ENCODE results near the gene CDK13. TPM values are rescaled to one million over a fixed set of nuclear protein-coding genes. Genes with fewer than 3 reads are reported as not detected.

The CDK13 gene
- polyA plus RNA-seq, 3 donors: 8.8 to 25.7 (median 11.2) TPM

- Histone ChIP-seq H3K9me3 (replicated peaks in 1 of 2; ENCODE audit: control insufficient read depth in 1 of 2, insufficient read depth in 1 of 2, low read length in 2 of 2) (no peaks in the 10 kb centered on the region), H3K9ac (ENCODE audit: insufficient read depth, low read length, poor library complexity, severe bottlenecking) (no peak overlapping the region)
Measured at GRCh38 chr7:39919646-39920045, 30.4 kb upstream of the CDK13 start.

GRCh38 chr7:39921506-39922175 lies 28.4 kb upstream of the CDK13 start:
- Mint-ChIP-seq H3K4me1 (no peaks in the 10 kb centered on the region), H3K36me3 (no peaks in the 10 kb centered on the region), H3K27ac (no peak overlapping the region), H3K9me3 (no peaks in the 10 kb centered on the region), H3K27me3 (ENCODE audit: low read depth in 3 of 3) (peaks cover 0 to 2% (median 1%) of the 10 kb centered on the region in 3 donors), H3K4me3 (no peak overlapping the region)
- intact Hi-C loops (cut with micrococcal nuclease): no loop called here
- H3K27ac ChIP-seq (ENCODE audit: low read depth in 1 of 2, low read length in 2 of 2): no peak overlapping the region
- H3K4me2 ChIP-seq (replicated peaks; ENCODE audit: extremely low read depth, low read length, poor library complexity, severe bottlenecking): no peak overlapping the region
- H4K20me1 ChIP-seq (ENCODE audit: insufficient read depth, low read length): no peaks in the 10 kb centered on the region
- H3K79me2 ChIP-seq (ENCODE audit: insufficient read depth, low read length): no peaks in the 10 kb centered on the region
- no peaks in the 10 kb centered on the region for H3K4me1 ChIP-seq (ENCODE audit: control insufficient read depth in 1 of 2, insufficient read depth in 2 of 2, low read length in 2 of 2)
- 100% methylated on average over 2 of the region's 7 CpGs for WGBS (ENCODE audit: insufficient coverage)
- H3K9me3 ChIP-seq (replicated peaks in 1 of 2; ENCODE audit: control insufficient read depth in 1 of 2, insufficient read depth in 1 of 2, low read length in 2 of 2): no peaks in the 10 kb centered on the region
- DNase-seq: no peak
- TF ChIP-seq CTCF (IDR thresholded peaks at IDR 0.05): no peak
- H3K4me3 ChIP-seq (replicated peaks in 1 of 3; ENCODE audit: low read depth in 2 of 3, low read length in 3 of 3): no peak overlapping the region
- no peak overlapping the region for H2AFZ ChIP-seq (ENCODE audit: insufficient read depth, low read depth, low read length, poor library complexity, severe bottlenecking)
- H3K9ac ChIP-seq (ENCODE audit: insufficient read depth, low read length, poor library complexity, severe bottlenecking): no peak overlapping the region
- H3K27me3 ChIP-seq (ENCODE audit: control insufficient read depth in 2 of 2, insufficient read depth in 2 of 2, low read length in 2 of 2): no peaks in the 10 kb centered on the region
- no peaks in the 10 kb centered on the region for H3K36me3 ChIP-seq (replicated peaks in 1 of 2; ENCODE audit: control insufficient read depth in 1 of 2, insufficient read depth in 2 of 2, low read length in 2 of 2)

More at GRCh38 chr7:39919646-39920045, 30.4 kb upstream of the CDK13 start:
- Histone ChIP-seq H3K79me2 (ENCODE audit: insufficient read depth, low read length) (no peaks in the 10 kb centered on the region), H3K4me3 (replicated peaks in 1 of 3; ENCODE audit: low read depth in 2 of 3, low read length in 3 of 3) (no peak overlapping the region), H3K27me3 (ENCODE audit: control insufficient read depth in 2 of 2, insufficient read depth in 2 of 2, low read length in 2 of 2) (no peaks in the 10 kb centered on the region), H3K27ac (ENCODE audit: low read depth in 1 of 2, low read length in 2 of 2) (no peak overlapping the region), H3K4me2 (replicated peaks; ENCODE audit: extremely low read depth, low read length, poor library complexity, severe bottlenecking) (no peak overlapping the region), H4K20me1 (ENCODE audit: insufficient read depth, low read length) (no peaks in the 10 kb centered on the region), H3K36me3 (replicated peaks in 1 of 2; ENCODE audit: control insufficient read depth in 1 of 2, insufficient read depth in 2 of 2, low read length in 2 of 2) (no peaks in the 10 kb centered on the region), H3K4me1 (ENCODE audit: control insufficient read depth in 1 of 2, insufficient read depth in 2 of 2, low read length in 2 of 2) (no peaks in the 10 kb centered on the region), H2AFZ (ENCODE audit: insufficient read depth, low read depth, low read length, poor library complexity, severe bottlenecking) (no peak overlapping the region)
- Mint-ChIP-seq H3K4me1 (peaks cover 5% of the 10 kb centered on the region), H3K27ac (peak overlapping the region in 1 of 7 donors; percentile 73), H3K9me3 (peaks cover 0 to 2% (median 0%) of the 10 kb centered on the region in 7 donors), H3K36me3 (no peaks in the 10 kb centered on the region), H3K27me3 (ENCODE audit: low read depth in 3 of 3) (peaks cover 0 to 5% (median 1%) of the 10 kb centered on the region in 3 donors), H3K4me3 (no peak overlapping the region)
- no peak for TF ChIP-seq CTCF (IDR thresholded peaks at IDR 0.05)
- DNase-seq: no peak
- no CpG with 5 or more reads among the region's 2 CpGs for WGBS (ENCODE audit: insufficient coverage)
- intact Hi-C loops (cut with micrococcal nuclease): no loop called here
